ENCODE data around the gene FGF19. TPM values are rescaled to one million over a fixed set of nuclear protein-coding genes. Genes with fewer than 3 reads are reported as not detected.
"Not testable (repeated sequence)": the region's sequence is repeated elsewhere in the genome, so short reads cannot be mapped to it uniquely, and the experiment has no call there.

FGF19 gene
- total RNA-seq, 1 donor from 2014 or later, result 3.5 TPM

DNA sequence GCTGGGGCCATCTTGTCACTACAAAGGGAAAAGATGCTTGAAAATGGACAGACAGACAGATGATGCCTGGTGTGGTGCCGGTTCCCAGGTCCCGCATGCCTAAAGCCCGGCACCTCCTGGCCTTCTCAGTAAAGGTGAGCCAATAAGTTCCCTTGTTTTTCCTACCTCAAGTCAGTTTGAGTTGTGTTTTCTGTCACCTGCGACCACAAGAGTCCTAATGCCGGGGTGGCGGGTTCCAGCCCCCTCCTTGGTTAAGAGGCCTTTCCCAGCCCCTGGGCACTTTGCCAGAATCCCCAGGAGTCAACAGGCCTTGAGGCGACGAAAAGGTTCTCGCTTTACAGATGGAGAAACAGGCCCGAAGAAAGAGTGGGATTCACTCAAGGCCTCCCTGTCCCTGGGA is 9.0 kb downstream of the FGF19 start:
- H3K27me3 Mint-ChIP-seq, result peaks cover 8% of the 10 kb centered on the region
- H3K9me3 Mint-ChIP-seq, result no peaks in the 10 kb centered on the region
- TF ChIP-seq, protein P1, sequence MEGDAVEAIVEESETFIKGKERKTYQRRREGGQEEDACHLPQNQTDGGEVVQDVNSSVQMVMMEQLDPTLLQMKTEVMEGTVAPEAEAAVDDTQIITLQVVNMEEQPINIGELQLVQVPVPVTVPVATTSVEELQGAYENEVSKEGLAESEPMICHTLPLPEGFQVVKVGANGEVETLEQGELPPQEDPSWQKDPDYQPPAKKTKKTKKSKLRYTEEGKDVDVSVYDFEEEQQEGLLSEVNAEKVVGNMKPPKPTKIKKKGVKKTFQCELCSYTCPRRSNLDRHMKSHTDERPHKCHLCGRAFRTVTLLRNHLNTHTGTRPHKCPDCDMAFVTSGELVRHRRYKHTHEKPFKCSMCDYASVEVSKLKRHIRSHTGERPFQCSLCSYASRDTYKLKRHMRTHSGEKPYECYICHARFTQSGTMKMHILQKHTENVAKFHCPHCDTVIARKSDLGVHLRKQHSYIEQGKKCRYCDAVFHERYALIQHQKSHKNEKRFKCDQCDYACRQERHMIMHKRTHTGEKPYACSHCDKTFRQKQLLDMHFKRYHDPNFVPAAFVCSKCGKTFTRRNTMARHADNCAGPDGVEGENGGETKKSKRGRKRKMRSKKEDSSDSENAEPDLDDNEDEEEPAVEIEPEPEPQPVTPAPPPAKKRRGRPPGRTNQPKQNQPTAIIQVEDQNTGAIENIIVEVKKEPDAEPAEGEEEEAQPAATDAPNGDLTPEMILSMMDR (conservative IDR thresholded peaks at IDR 0.05), result no peak
- H3K4me3 Mint-ChIP-seq, result no peak overlapping the region
- H3K4me1 Mint-ChIP-seq (ENCODE audit: unreplicated experiment), result peaks cover 8% of the 10 kb centered on the region
- no peak for DNase-seq (ENCODE audit: extremely low spot score, unreplicated experiment)
- H3K27ac Mint-ChIP-seq, result no peak overlapping the region
- H3K36me3 Mint-ChIP-seq, result no peaks in the 10 kb centered on the region

DNA sequence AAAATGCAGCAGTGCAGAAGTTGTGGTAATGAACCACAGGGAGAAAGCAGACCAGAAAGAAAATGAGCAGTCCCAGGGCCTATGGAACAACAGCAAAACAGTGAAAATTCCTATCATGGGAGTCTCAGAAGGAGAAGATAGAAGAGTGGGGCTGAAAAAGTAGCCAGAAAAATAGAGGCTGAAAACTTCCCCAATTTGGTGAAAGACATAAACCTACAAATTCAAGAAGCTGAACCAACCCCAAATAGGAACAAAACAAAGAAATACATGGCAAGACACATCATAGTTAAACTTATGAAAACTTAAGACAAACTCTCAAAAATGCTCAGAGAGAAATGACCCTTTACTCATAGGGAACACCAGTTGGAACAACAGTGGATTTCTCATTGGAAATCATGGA is 11.4 kb downstream of the FGF19 start:
- TF ChIP-seq, protein P1 (conservative IDR thresholded peaks at IDR 0.05), result no peak
- peaks cover 8% of the 10 kb centered on the region for H3K4me1 Mint-ChIP-seq (ENCODE audit: unreplicated experiment)

DNA sequence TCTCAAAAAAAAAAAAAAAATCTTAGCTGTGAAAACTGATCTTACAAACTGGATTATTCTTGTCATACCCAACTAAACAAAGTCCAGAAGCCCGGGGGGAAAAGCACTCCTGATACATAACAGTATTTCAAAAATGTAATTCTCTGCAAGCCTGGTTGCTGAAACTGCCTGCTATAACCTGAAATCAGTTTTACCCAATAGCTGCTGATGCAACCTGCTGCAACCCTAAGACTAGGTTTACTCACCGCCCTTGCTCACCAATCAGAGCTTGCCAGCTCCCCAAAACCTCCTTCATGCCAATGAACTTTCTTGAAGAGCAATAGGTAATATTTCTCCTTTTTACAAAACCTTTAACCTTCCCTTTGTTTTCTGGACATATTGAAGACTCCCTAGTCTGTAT is 12.4 kb downstream of the FGF19 start:
- DNase-seq (ENCODE audit: extremely low spot score, unreplicated experiment), result no peak
- TF ChIP-seq, protein P1 (conservative IDR thresholded peaks at IDR 0.05), result no peak
- Mint-ChIP-seq H3K9me3 (no peaks in the 10 kb centered on the region), H3K27ac (no peak overlapping the region), H3K4me1 (ENCODE audit: unreplicated experiment) (peaks cover 3% of the 10 kb centered on the region), H3K4me3 (no peak overlapping the region), H3K36me3 (no peaks in the 10 kb centered on the region), H3K27me3 (peaks cover 7% of the 10 kb centered on the region)

More for the DNA sequence above, 11.4 kb downstream of the FGF19 start:
- H3K9me3 Mint-ChIP-seq, result no peaks in the 10 kb centered on the region
- no peak overlapping the region for H3K4me3 Mint-ChIP-seq
- no peaks in the 10 kb centered on the region for H3K36me3 Mint-ChIP-seq
- H3K27me3 Mint-ChIP-seq, result peaks cover 11% of the 10 kb centered on the region
- no peak overlapping the region for H3K27ac Mint-ChIP-seq
- DNase-seq (ENCODE audit: extremely low spot score, unreplicated experiment), result no peak

GRCh38 chr11:69689484-69690319 is 14.1 kb downstream of the FGF19 start:
- Mint-ChIP-seq H3K27me3 (peaks cover 7% of the 10 kb centered on the region), H3K27ac (peak overlapping the region; percentile 26), H3K36me3 (no peaks in the 10 kb centered on the region), H3K4me3 (no peak overlapping the region), H3K4me1 (ENCODE audit: unreplicated experiment) (no peaks in the 10 kb centered on the region), H3K9me3 (no peaks in the 10 kb centered on the region)
- DNase-seq (ENCODE audit: extremely low spot score, unreplicated experiment), result no peak
- TF ChIP-seq, protein P1 (conservative IDR thresholded peaks at IDR 0.05), result no peak

GRCh38 chr11:69687969-69688771 is 15.7 kb downstream of the FGF19 start:
- not testable (repeated sequence) for H3K4me3 Mint-ChIP-seq

GRCh38 chr11:69686856-69687255 is 17.0 kb downstream of the FGF19 start:
- H3K4me1 Mint-ChIP-seq (ENCODE audit: unreplicated experiment), result no peaks in the 10 kb centered on the region

More at GRCh38 chr11:69687969-69688771, 15.7 kb downstream of the FGF19 start:
- H3K36me3 Mint-ChIP-seq; H3K27me3 Mint-ChIP-seq; H3K9me3 Mint-ChIP-seq; H3K4me1 Mint-ChIP-seq (ENCODE audit: unreplicated experiment); DNase-seq (ENCODE audit: extremely low spot score, unreplicated experiment): not testable (repeated sequence)
- H3K27ac Mint-ChIP-seq, result peak overlapping the region; percentile 74

More at GRCh38 chr11:69686856-69687255, 17.0 kb downstream of the FGF19 start:
- DNase-seq (ENCODE audit: extremely low spot score, unreplicated experiment), result no peak
- TF ChIP-seq, protein P1 (conservative IDR thresholded peaks at IDR 0.05), result no peak
- Mint-ChIP-seq H3K36me3 (no peaks in the 10 kb centered on the region), H3K27ac (no peak overlapping the region), H3K4me3 (no peak overlapping the region), H3K9me3 (no peaks in the 10 kb centered on the region), H3K27me3 (peaks cover 3% of the 10 kb centered on the region)
